IMR-90 (cell line): ENCODE data around the gene TMA7. TPM values are rescaled to one million over a fixed set of nuclear protein-coding genes. Genes with fewer than 3 reads are reported as not detected.
A peak's percentile ranks its signal among the peaks of the same experiment; 100 is the strongest.

Source experiments
- ATAC-seq: fragments of 200-7000 bp; cut with Tn5 transposase; 2 replicates; pipeline ENCODE4 v1.9.1; 2020; ENCODE audit warnings: low read depth, mild to moderate bottlenecking, moderate library complexity
- BruUV-seq: library from RNA; stranded (reverse); fragments of 400-500 nt; replicated peaks from 2 replicates; lab custom pipeline; 2021; lab: Mats Ljungman, UMichigan
- CTCF ChIA-PET: fragments of 300-600 bp; formaldehyde crosslinking; extraction: SDS; loops from one replicate; lab custom pipeline; 2021; ENCODE audit warnings: antibody characterized with exemption; lab: Yijun Ruan, JAX
- POLR2A ChIA-PET: fragments of 300-600 bp; sonication (Branson Sonifier 250); formaldehyde crosslinking; loops from one replicate; lab custom pipeline; 2022; ENCODE audit warnings: antibody characterized with exemption; ENCODE audit not compliant: unreplicated experiment; lab: Charles Lee
- DNase-seq: peaks from one replicate; pipeline ENCODE4 v3.0.0; 2013
- H2AFZ ChIP-seq: replicated peaks from 2 replicates; pipeline ENCODE3; 2013; ENCODE audit warnings: low read length, mild to moderate bottlenecking; ENCODE audit not compliant: poor library complexity
- H2AK5ac ChIP-seq: 2 replicates; pipeline ENCODE4 v1.6.1; 2013; ENCODE audit warnings: low read depth, low read length, inconsistent platforms
- H2AK9ac ChIP-seq: replicated peaks from 2 replicates; pipeline ENCODE3; 2013; ENCODE audit warnings: mild to moderate bottlenecking, low read depth, low read length, moderate library complexity; ENCODE audit not compliant: poor library complexity
- H2BK120ac ChIP-seq: 2 replicates; pipeline ENCODE4 v1.6.1; 2013; ENCODE audit warnings: low read depth, low read length, inconsistent platforms
- H2BK15ac ChIP-seq: 3 replicates; pipeline ENCODE4 v1.6.1; 2013; ENCODE audit warnings: low read depth, low read length, inconsistent platforms
- H2BK20ac ChIP-seq: 2 replicates; pipeline ENCODE4 v1.6.1; 2013; ENCODE audit warnings: low read depth, mild to moderate bottlenecking, inconsistent platforms, low read length, moderate library complexity
- H2BK5ac ChIP-seq: 2 replicates; pipeline ENCODE4 v1.6.1; 2013; ENCODE audit warnings: mild to moderate bottlenecking, low read depth, low read length, inconsistent platforms; ENCODE audit not compliant: poor library complexity, severe bottlenecking
- H3K14ac ChIP-seq: replicated peaks from 2 replicates; pipeline ENCODE4 v1.6.1; 2013; ENCODE audit warnings: low read depth, low read length, inconsistent platforms
- H3K18ac ChIP-seq: 2 replicates; pipeline ENCODE4 v1.6.1; 2013; ENCODE audit warnings: low read depth, low read length, control low read depth
- H3K23ac ChIP-seq: 2 replicates; pipeline ENCODE4 v1.6.1; 2013; ENCODE audit warnings: low read depth, low read length, inconsistent platforms
- H3K27ac ChIP-seq: 2 replicates; pipeline ENCODE4 v1.5.1; 2013; ENCODE audit warnings: mild to moderate bottlenecking, control low read depth, low read length; ENCODE audit not compliant: insufficient read depth
- H3K27me3 ChIP-seq: 2 replicates; pipeline ENCODE4 v1.6.1; 2013; ENCODE audit warnings: low read length; ENCODE audit not compliant: control insufficient read depth, insufficient read depth
- H3K36me3 ChIP-seq: 2 replicates; pipeline ENCODE4 v1.6.1; 2013; ENCODE audit warnings: low read length, mixed read lengths; ENCODE audit not compliant: control insufficient read depth, insufficient read depth
- H3K4ac ChIP-seq: 2 replicates; pipeline ENCODE4 v1.6.1; 2013; ENCODE audit warnings: low read depth, low read length, inconsistent platforms
- H3K4me1 ChIP-seq: 2 replicates; pipeline ENCODE4 v1.6.1; 2013; ENCODE audit warnings: low read length, mixed read lengths; ENCODE audit not compliant: control insufficient read depth, insufficient read depth
- H3K4me2 ChIP-seq: 2 replicates; pipeline ENCODE4 v1.6.1; 2013; ENCODE audit warnings: low read depth, mild to moderate bottlenecking, control low read depth, low read length, moderate library complexity
- H3K4me3 ChIP-seq: 2 replicates; pipeline ENCODE4 v1.5.1; 2013; ENCODE audit warnings: low read depth, mild to moderate bottlenecking, control low read depth, low read length, moderate library complexity; ENCODE audit not compliant: insufficient read depth
- H3K56ac ChIP-seq: 2 replicates; pipeline ENCODE4 v1.6.1; 2013; ENCODE audit warnings: low read length, inconsistent platforms; ENCODE audit not compliant: insufficient read depth; ENCODE audit errors: extremely low read depth
- H3K79me1 ChIP-seq, 2 experiments: 2 replicates each; pipeline ENCODE4 v1.6.1; 2013; ENCODE audit warnings: low read length in 2 of 2, inconsistent platforms in 1 of 2, low read depth in 1 of 2
- H3K9ac ChIP-seq: 2 replicates; pipeline ENCODE4 v1.6.1; 2013; ENCODE audit warnings: low read depth, low read length, control low read depth
- H3K9me1 ChIP-seq: 2 replicates; pipeline ENCODE4 v1.6.1; 2013; ENCODE audit warnings: low read length, inconsistent platforms; ENCODE audit not compliant: insufficient read depth
- H3K9me3 ChIP-seq: 2 replicates; pipeline ENCODE4 v1.6.1; 2013; ENCODE audit warnings: low read length; ENCODE audit not compliant: control insufficient read depth, insufficient read depth
- H4K20me1 ChIP-seq: 2 replicates; pipeline ENCODE4 v1.6.1; 2013; ENCODE audit warnings: low read length, inconsistent platforms; ENCODE audit not compliant: insufficient read depth
- H4K5ac ChIP-seq: 2 replicates; pipeline ENCODE4 v1.6.1; 2013; ENCODE audit warnings: mild to moderate bottlenecking, low read depth, low read length, control low read depth
- H4K8ac ChIP-seq, 2 experiments: 2 replicates each; pipeline ENCODE4 v1.6.1; 2013; ENCODE audit warnings: low read depth in 2 of 2, low read length in 2 of 2, control low read depth in 1 of 2, inconsistent platforms in 1 of 2
- H4K91ac ChIP-seq: 2 replicates; pipeline ENCODE4 v1.6.1; 2013; ENCODE audit warnings: low read depth, low read length, inconsistent platforms; ENCODE audit not compliant: insufficient read depth
- BHLHE40 ChIP-seq: fragments of 150-350 bp; IDR thresholded peaks from 2 replicates; pipeline ENCODE4 v1.6.1; 2016; ENCODE audit warnings: mild to moderate bottlenecking, low read depth, low read length
- CEBPB ChIP-seq: IDR thresholded peaks from 2 replicates; pipeline ENCODE4 v1.6.1; 2012; ENCODE audit warnings: low read depth, low read length, improper control_type of control experiment
- CHD1 ChIP-seq: IDR thresholded peaks from 2 replicates; pipeline ENCODE4 v1.6.1; 2012; ENCODE audit warnings: low read depth, low read length, improper control_type of control experiment
- CTCF ChIP-seq: conservative IDR thresholded peaks from 2 replicates; pipeline ENCODE4 v1.5.1; 2012; ENCODE audit warnings: mild to moderate bottlenecking, low read depth, low read length, improper control_type of control experiment
- ELK1 ChIP-seq: fragments of 150-350 bp; IDR thresholded peaks from 2 replicates; pipeline ENCODE4 v1.6.1; 2016; ENCODE audit warnings: low read depth, mild to moderate bottlenecking, low read length, moderate library complexity, borderline replicate concordance
- FOS ChIP-seq: fragments of 150-350 bp; IDR thresholded peaks from 2 replicates; pipeline ENCODE4 v1.6.1; 2016; ENCODE audit warnings: low read depth, low read length
- MAZ ChIP-seq: IDR thresholded peaks from 2 replicates; pipeline ENCODE4 v1.6.1; 2012; ENCODE audit warnings: low read depth, mild to moderate bottlenecking, low read length, improper control_type of control experiment, moderate library complexity, borderline replicate concordance
- MXI1 ChIP-seq: IDR thresholded peaks from 2 replicates; pipeline ENCODE4 v1.6.1; 2012; ENCODE audit warnings: low read depth, mild to moderate bottlenecking, low read length, moderate library complexity, borderline replicate concordance
- POLR2A ChIP-seq: IDR thresholded peaks from 2 replicates; pipeline ENCODE4 v1.6.1; 2012; ENCODE audit warnings: mild to moderate bottlenecking, low read depth, low read length
- RAD21 ChIP-seq: IDR thresholded peaks from 2 replicates; pipeline ENCODE4 v1.6.1; 2012; ENCODE audit warnings: low read length, improper control_type of control experiment
- RCOR1 ChIP-seq: IDR thresholded peaks from 2 replicates; pipeline ENCODE4 v1.6.1; 2012; ENCODE audit warnings: mild to moderate bottlenecking, low read length, improper control_type of control experiment; ENCODE audit not compliant: insufficient replicate concordance
- USF2 ChIP-seq: fragments of 150-350 bp; IDR thresholded peaks from 2 replicates; pipeline ENCODE4 v1.6.1; 2017; ENCODE audit warnings: mild to moderate bottlenecking, antibody characterized with exemption, low read length, low read depth
- WGBS, 2 experiments: methylation state at CpG; one replicate each; pipeline versions ENCODE4 v1.1.5 to v1.1.7; 2013; ENCODE audit warnings: missing lambda C conversion rate in 2 of 2; ENCODE audit not compliant: insufficient read length in 1 of 2; ENCODE audit errors: extremely low coverage in 2 of 2; 5-methylcytosine and 5-hydroxymethylcytosine counted together
- dilution Hi-C: fragments of 300-500 bp; cut with HindIII; formaldehyde crosslinking; loops from one replicate; pipeline ENCODE4 v1.14.3; 2018; ENCODE audit warnings: low sequenced_read_pairs; ENCODE audit not compliant: unreplicated experiment
- in situ Hi-C: fragments of 300-500 bp; cut with MboI; formaldehyde crosslinking; loops from 3 replicates; pipeline ENCODE4 v1.14.3; 2019; ENCODE audit warnings: low sequenced_read_pairs, inconsistent platforms, mixed read lengths
- intact Hi-C: fragments of 100-400 bp; cut with micrococcal nuclease; formaldehyde crosslinking; loops from 2 replicates; pipeline ENCODE4 v1.10.0; 2022
- polyA plus RNA-seq, 3 experiments: library from polyadenylated mRNA; depleted of rRNA; stranded (reverse); fragments of >200 nt; gene quantifications; 2 replicates each; pipeline ENCODE4 v1.2.3, GENCODE V29; 2012; ENCODE audit warnings: low replicate concordance in 1 of 3
- total RNA-seq: library from RNA; depleted of rRNA; stranded (reverse); fragments of >200 nt; gene quantifications from 2 replicates; pipeline ENCODE4 v1.2.3, GENCODE V29; 2012

TMA7 gene
- total and polyA plus RNA-seq, 2 of the 4 experiments (the other 2 are of a cell fraction): 81.9 to 240 TPM

- Histone ChIP-seq H2AFZ (no peak overlapping the region), H3K4ac (no peak overlapping the region), H3K4me1 (no peaks in the 10 kb centered on the region), H2BK20ac (no peak overlapping the region), H2BK120ac (no peak overlapping the region), H4K8ac (no peak overlapping the region), H3K27ac (no peak overlapping the region), H3K18ac (no peak overlapping the region), H2AK5ac (no peak overlapping the region), H3K23ac (no peak overlapping the region), H4K91ac (no peak overlapping the region), H2BK5ac (no peak overlapping the region), H3K9me1 (no peaks in the 10 kb centered on the region), H4K20me1 (no peaks in the 10 kb centered on the region; the same call in 1 of the 2 replicates), H3K79me1 (no peaks in the 10 kb centered on the region), H3K36me3 (peaks cover 79% of the 10 kb centered on the region), H3K9me3 (no peaks in the 10 kb centered on the region), H3K27me3 (no peaks in the 10 kb centered on the region), H4K5ac (no peak overlapping the region), H3K4me3 (no peak overlapping the region), H3K4me2 (no peak overlapping the region), H3K56ac (no peak overlapping the region), H3K14ac (no peak overlapping the region), H2AK9ac (peak overlapping the region; percentile 16), H2BK15ac (no peak overlapping the region), H3K9ac (no peak overlapping the region)
- POLR2A ChIA-PET: no interaction called here
- intact Hi-C loops (no loop called here), dilution Hi-C loops (no loop called here), in situ Hi-C loops (no loop called here)
- DNase-seq (no peak), ATAC-seq (no peak)
- CTCF ChIA-PET: no interaction called here
- no peak for TF ChIP-seq MAZ
- no peak for TF ChIP-seq BHLHE40
- no peak for TF ChIP-seq RAD21
- no peak for TF ChIP-seq CHD1
- no peak for TF ChIP-seq CEBPB
- no peak for TF ChIP-seq RCOR1
- no peak for TF ChIP-seq MXI1
- no peak for TF ChIP-seq CTCF
- TF ChIP-seq FOS: no peak
- no peak for TF ChIP-seq ELK1
- no peak for TF ChIP-seq POLR2A
- TF ChIP-seq USF2: no peak
- WGBS, 2 experiments: 97% methylated on average over 14 of the region's 31 CpGs; no CpG with 5 or more reads in 1 of the 2 experiments
- BruUV-seq: no TSS peak
Measured at GRCh38 chr3:48409291-48410201, 30.5 kb upstream of the TMA7 start.
